ENCODE data around the gene INSYN2B. TPM values are rescaled to one million over a fixed set of nuclear protein-coding genes. Genes with fewer than 3 reads are reported as not detected.

INSYN2B gene
- total RNA-seq, 2 donors from 2014 or later = 0.75 TPM; not detected in 1

- Histone ChIP-seq H3K27ac (no peak overlapping the region), H3K4me3 (no peak overlapping the region), H3K36me3 (no peaks in the 10 kb centered on the region), H3K4me1 (no peaks in the 10 kb centered on the region), H3K27me3 (no peaks in the 10 kb centered on the region), H3K9me3 (peaks cover 0 to 7% of the 10 kb centered on the region in 2 donors)
- TF ChIP-seq, protein P1, sequence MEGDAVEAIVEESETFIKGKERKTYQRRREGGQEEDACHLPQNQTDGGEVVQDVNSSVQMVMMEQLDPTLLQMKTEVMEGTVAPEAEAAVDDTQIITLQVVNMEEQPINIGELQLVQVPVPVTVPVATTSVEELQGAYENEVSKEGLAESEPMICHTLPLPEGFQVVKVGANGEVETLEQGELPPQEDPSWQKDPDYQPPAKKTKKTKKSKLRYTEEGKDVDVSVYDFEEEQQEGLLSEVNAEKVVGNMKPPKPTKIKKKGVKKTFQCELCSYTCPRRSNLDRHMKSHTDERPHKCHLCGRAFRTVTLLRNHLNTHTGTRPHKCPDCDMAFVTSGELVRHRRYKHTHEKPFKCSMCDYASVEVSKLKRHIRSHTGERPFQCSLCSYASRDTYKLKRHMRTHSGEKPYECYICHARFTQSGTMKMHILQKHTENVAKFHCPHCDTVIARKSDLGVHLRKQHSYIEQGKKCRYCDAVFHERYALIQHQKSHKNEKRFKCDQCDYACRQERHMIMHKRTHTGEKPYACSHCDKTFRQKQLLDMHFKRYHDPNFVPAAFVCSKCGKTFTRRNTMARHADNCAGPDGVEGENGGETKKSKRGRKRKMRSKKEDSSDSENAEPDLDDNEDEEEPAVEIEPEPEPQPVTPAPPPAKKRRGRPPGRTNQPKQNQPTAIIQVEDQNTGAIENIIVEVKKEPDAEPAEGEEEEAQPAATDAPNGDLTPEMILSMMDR (IDR thresholded peaks at IDR 0.05) = no peak
- no peak for DNase-seq (ENCODE audit: low spot score)
Observed at GRCh38 chr5:169814522-169814921, 165.8 kb downstream of the INSYN2B start.

MicroRNAs within 50 kb of the gene (microRNA counts, 767-probe panel; counts per million panel counts)
- microRNA hsa-miR-378e = 2,844 to 6,334 counts per million in 2 donors

Small RNA genes lying within 50 kb of the gene (microRNA-seq; reads per million reads assigned to microRNA genes)
- gene MIR378E (ENCODE audit: borderline number of aligned reads in 2 of 2, borderline replicate concordance in 1 of 2) = 0 reads per million in 2 donors

Other genes starting within 250 kb of the INSYN2B start
- not detected for gene FOXI1, start 125.4 kb upstream of the INSYN2B start, total RNA-seq

Data from right atrium auricular region (tissue), 2 donors.